Mesenchymal stem cell (in vitro differentiated cells and primary cell): Measurements from ENCODE around the gene CLASP2.

Experiments used
- DNase-seq: peaks from one replicate; pipeline ENCODE4 v3.0.0-alpha.2; 2013
- H2AFZ ChIP-seq: one replicate; pipeline ENCODE4 v1.6.1; 2013; ENCODE audit warnings: low read depth, mild to moderate bottlenecking, control low read depth, inconsistent platforms, low read length, moderate library complexity
- H2AK5ac ChIP-seq: 2 replicates; pipeline ENCODE4 v1.6.1; 2013; ENCODE audit warnings: low read length, moderate library complexity, mild to moderate bottlenecking, inconsistent platforms; ENCODE audit not compliant: severe bottlenecking
- H2BK120ac ChIP-seq: one replicate; pipeline ENCODE4 v1.6.1; 2013; ENCODE audit warnings: low read depth, mild to moderate bottlenecking, inconsistent platforms, low read length, moderate library complexity
- H2BK12ac ChIP-seq, 2 experiments: one replicate each; pipeline ENCODE4 v1.6.1; 2013; ENCODE audit warnings: inconsistent platforms in 2 of 2, low read length in 2 of 2, mild to moderate bottlenecking in 2 of 2, moderate library complexity in 2 of 2, control low read depth in 1 of 2
- H2BK15ac ChIP-seq: one replicate; pipeline ENCODE4 v1.6.1; 2013; ENCODE audit warnings: mild to moderate bottlenecking, low read depth, inconsistent platforms; ENCODE audit not compliant: poor library complexity, severe bottlenecking
- H2BK5ac ChIP-seq: 2 replicates; pipeline ENCODE4 v1.6.1; 2013; ENCODE audit warnings: low read depth, mild to moderate bottlenecking, low read length, control low read depth, inconsistent platforms; ENCODE audit not compliant: poor library complexity, severe bottlenecking
- H3K14ac ChIP-seq, 2 experiments: one replicate each; pipeline ENCODE4 v1.6.1; 2013; ENCODE audit warnings: inconsistent platforms in 2 of 2, low read length in 2 of 2, control low read depth in 1 of 2, mild to moderate bottlenecking in 1 of 2, moderate library complexity in 1 of 2
- H3K18ac ChIP-seq, 2 experiments: one replicate each; pipeline ENCODE4 v1.6.1; 2013; ENCODE audit warnings: inconsistent platforms in 2 of 2, low read length in 2 of 2, control low read depth in 1 of 2, low read depth in 1 of 2, mild to moderate bottlenecking in 1 of 2
- H3K23ac ChIP-seq, 2 experiments: one replicate each; pipeline ENCODE4 v1.6.1; 2013; ENCODE audit warnings: inconsistent platforms in 2 of 2, low read length in 2 of 2, mild to moderate bottlenecking in 2 of 2, moderate library complexity in 2 of 2, control low read depth in 1 of 2
- H3K27ac ChIP-seq: 2 replicates; pipeline ENCODE4 v1.5.1; 2013; ENCODE audit warnings: mild to moderate bottlenecking, moderate library complexity, low read length, control low read depth, inconsistent platforms; ENCODE audit not compliant: poor library complexity, severe bottlenecking
- H3K27me3 ChIP-seq, 2 experiments: 2 replicates each; pipeline versions ENCODE4 v1.6.1 to v1.7.0; 2013; ENCODE audit warnings: low read length in 2 of 2, mild to moderate bottlenecking in 2 of 2, moderate library complexity in 2 of 2, control low read depth in 1 of 2, inconsistent platforms in 1 of 2; ENCODE audit not compliant: control insufficient read depth in 1 of 2, insufficient read depth in 1 of 2
- H3K36me3 ChIP-seq, 2 experiments: 2 replicates each; pipeline versions ENCODE4 v1.6.1 to v1.7.0; 2013; ENCODE audit warnings: low read length in 2 of 2, control low read depth in 1 of 2, inconsistent platforms in 1 of 2, low read depth in 1 of 2, mild to moderate bottlenecking in 1 of 2; ENCODE audit not compliant: insufficient read depth in 2 of 2, control insufficient read depth in 1 of 2
- H3K4ac ChIP-seq, 2 experiments: one replicate each; pipeline ENCODE4 v1.6.1; 2013; ENCODE audit warnings: inconsistent platforms in 2 of 2, low read length in 2 of 2, mild to moderate bottlenecking in 2 of 2, moderate library complexity in 2 of 2, control low read depth in 1 of 2, low read depth in 1 of 2
- H3K4me1 ChIP-seq: 2 replicates; pipeline ENCODE4 v1.6.1; 2013; ENCODE audit warnings: low read depth, low read length, control low read depth; ENCODE audit not compliant: control insufficient read depth, insufficient read depth
- H3K4me2 ChIP-seq: 2 replicates; pipeline ENCODE4 v1.6.1; 2013; ENCODE audit warnings: low read length, mild to moderate bottlenecking, inconsistent platforms; ENCODE audit not compliant: poor library complexity, severe bottlenecking
- H3K4me3 ChIP-seq, 2 experiments: 2 replicates each; pipeline versions ENCODE4 v1.5.1 to v1.7.0; 2013; ENCODE audit warnings: low read length in 2 of 2, mild to moderate bottlenecking in 2 of 2, control low read depth in 1 of 2, low read depth in 1 of 2; ENCODE audit not compliant: insufficient read depth in 1 of 2
- H3K79me1 ChIP-seq: replicated peaks from 2 replicates; pipeline ENCODE4 v1.6.1; 2013; ENCODE audit warnings: mild to moderate bottlenecking, control low read depth, low read length, inconsistent platforms; ENCODE audit not compliant: poor library complexity, severe bottlenecking
- H3K9ac ChIP-seq: 2 replicates; pipeline ENCODE4 v1.7.0; 2013; ENCODE audit warnings: mild to moderate bottlenecking, low read length, moderate library complexity
- H3K9me3 ChIP-seq: 2 replicates; pipeline ENCODE4 v1.7.0; 2013; ENCODE audit warnings: mild to moderate bottlenecking, low read length; ENCODE audit not compliant: control insufficient read depth
- H4K8ac ChIP-seq: one replicate; pipeline ENCODE4 v1.6.1; 2013; ENCODE audit warnings: inconsistent platforms, mild to moderate bottlenecking, low read length, moderate library complexity
- H4K91ac ChIP-seq: one replicate; pipeline ENCODE4 v1.6.1; 2013; ENCODE audit warnings: mild to moderate bottlenecking, low read length, inconsistent platforms
- WGBS: methylation state at CpG from one replicate; pipeline ENCODE4 v1.1.7; 2013; ENCODE audit warnings: mixed read lengths; 5-methylcytosine and 5-hydroxymethylcytosine counted together

Gene CLASP2

GRCh38 chr3:33722626-33723370 lies 4.7 kb upstream of the CLASP2 start:
- no peak overlapping the region for H2AFZ ChIP-seq
- H2AK5ac ChIP-seq: no peak overlapping the region
- peak overlapping the region; percentile 55 for H3K9ac ChIP-seq
- H3K4me3 ChIP-seq: no peak overlapping the region
- H3K4me1 ChIP-seq: no peaks in the 10 kb centered on the region
- H3K23ac ChIP-seq: no peak overlapping the region
- no peaks in the 10 kb centered on the region for H3K9me3 ChIP-seq
- peak; percentile 66 for DNase-seq
- no peak overlapping the region for H3K4me2 ChIP-seq
- H3K4ac ChIP-seq: no peak overlapping the region
- H3K36me3 ChIP-seq: no peaks in the 10 kb centered on the region
- no peaks in the 10 kb centered on the region for H3K27me3 ChIP-seq
- H3K18ac ChIP-seq: no peak overlapping the region
- no peak overlapping the region for H2BK5ac ChIP-seq
- H2BK15ac ChIP-seq: no peak overlapping the region
- H2BK120ac ChIP-seq: no peak overlapping the region
- no peak overlapping the region for H4K8ac ChIP-seq
- H4K91ac ChIP-seq: no peak overlapping the region
- H3K14ac ChIP-seq: no peak overlapping the region
- 94% methylated on average over 1 of the region's 2 CpGs for WGBS
- H2BK12ac ChIP-seq: no peak overlapping the region
- H3K79me1 ChIP-seq: no peaks in the 10 kb centered on the region
- H3K27ac ChIP-seq: no peak overlapping the region

- no peak overlapping the region for H3K23ac ChIP-seq
- no peak overlapping the region for H3K14ac ChIP-seq
- 100% methylated on average over 1 of the region's 1 CpG for WGBS
- H4K91ac ChIP-seq: no peak overlapping the region
- H3K18ac ChIP-seq: no peak overlapping the region
- no peak overlapping the region for H2BK120ac ChIP-seq
- no peaks in the 10 kb centered on the region for H3K9me3 ChIP-seq
- H2AK5ac ChIP-seq: no peak overlapping the region
- no peak overlapping the region for H3K27ac ChIP-seq
- no peak overlapping the region for H2BK15ac ChIP-seq
- H2BK5ac ChIP-seq: no peak overlapping the region
- no peak overlapping the region for H3K4me2 ChIP-seq
- no peaks in the 10 kb centered on the region for H3K4me1 ChIP-seq
- no peak overlapping the region for H4K8ac ChIP-seq
- peak; percentile 38 for DNase-seq
- H3K79me1 ChIP-seq: no peaks in the 10 kb centered on the region
- no peak overlapping the region for H3K4me3 ChIP-seq
- no peak overlapping the region for H3K4ac ChIP-seq
- no peaks in the 10 kb centered on the region for H3K27me3 ChIP-seq
- H3K36me3 ChIP-seq: no peaks in the 10 kb centered on the region
- peak overlapping the region in 1 of 2 experiments; percentile 63 for H2BK12ac ChIP-seq
- peak overlapping the region; percentile 55 for H3K9ac ChIP-seq
- no peak overlapping the region for H2AFZ ChIP-seq
Observed at GRCh38 chr3:33722191-33722590, 4.1 kb upstream of the CLASP2 start.

- H3K4me3 ChIP-seq: peak overlapping the region; percentile 48 to 89
- H3K14ac ChIP-seq: no peak overlapping the region
- H3K4ac ChIP-seq: no peak overlapping the region
- H3K4me2 ChIP-seq: peak overlapping the region; percentile 76
- no peak overlapping the region for H2BK5ac ChIP-seq
- H3K9me3 ChIP-seq: no peaks in the 10 kb centered on the region
- H3K23ac ChIP-seq: no peak overlapping the region
- 14% methylated on average over 7 of the region's 7 CpGs for WGBS
- H3K9ac ChIP-seq: peak overlapping the region; percentile 94
- H3K27ac ChIP-seq: peak overlapping the region; percentile 81
- H3K4me1 ChIP-seq: no peaks in the 10 kb centered on the region
- no peak overlapping the region for H2BK120ac ChIP-seq
- H3K27me3 ChIP-seq: no peaks in the 10 kb centered on the region
- no peak overlapping the region for H2BK12ac ChIP-seq
- no peak overlapping the region for H4K91ac ChIP-seq
- no peak overlapping the region for H2AK5ac ChIP-seq
- peaks cover 8% of the 10 kb centered on the region for H3K79me1 ChIP-seq
- peak overlapping the region in 1 of 2 experiments; percentile 37 for H3K18ac ChIP-seq
- H2AFZ ChIP-seq: no peak overlapping the region
- H4K8ac ChIP-seq: peak overlapping the region; percentile 12
- no peak overlapping the region for H2BK15ac ChIP-seq
- no peaks in the 10 kb centered on the region for H3K36me3 ChIP-seq
- no peak for DNase-seq
Observed at GRCh38 chr3:33718595-33718907, 497 bp upstream of the CLASP2 start.

- H3K18ac ChIP-seq: peak overlapping the region; percentile 61 to 87
Observed at GRCh38 chr3:33717616-33717865, 513 bp downstream of the CLASP2 start.

More at GRCh38 chr3:33717616-33717865, 513 bp downstream of the CLASP2 start:
- peak overlapping the region; percentile 94 for H3K9ac ChIP-seq
- peak overlapping the region; percentile 91 to 97 for H3K4ac ChIP-seq
- H2BK120ac ChIP-seq: no peak overlapping the region
- peak overlapping the region; percentile 89 to 94 for H3K4me3 ChIP-seq
- no peaks in the 10 kb centered on the region for H3K27me3 ChIP-seq
- H4K91ac ChIP-seq: peak overlapping the region; percentile 75
- H3K27ac ChIP-seq: peak overlapping the region; percentile 47
- H2AK5ac ChIP-seq: no peak overlapping the region
- WGBS: under 1% methylated on average over 23 of the region's 26 CpGs
- no peak for DNase-seq
- H2AFZ ChIP-seq: peak overlapping the region; percentile 100
- no peak overlapping the region for H3K14ac ChIP-seq
- peak overlapping the region; percentile 57 for H2BK5ac ChIP-seq
- H3K36me3 ChIP-seq: no peaks in the 10 kb centered on the region
- peaks cover 10% of the 10 kb centered on the region for H3K79me1 ChIP-seq
- no peak overlapping the region for H2BK12ac ChIP-seq
- peak overlapping the region; percentile 39 for H4K8ac ChIP-seq
- H3K4me2 ChIP-seq: peak overlapping the region; percentile 76
- H2BK15ac ChIP-seq: peak overlapping the region; percentile 94
- H3K4me1 ChIP-seq: no peaks in the 10 kb centered on the region
- H3K23ac ChIP-seq: peak overlapping the region; percentile 10 to 90
- no peaks in the 10 kb centered on the region for H3K9me3 ChIP-seq
